ENCODE data around the gene CAPN11.

CAPN11 gene

DNA sequence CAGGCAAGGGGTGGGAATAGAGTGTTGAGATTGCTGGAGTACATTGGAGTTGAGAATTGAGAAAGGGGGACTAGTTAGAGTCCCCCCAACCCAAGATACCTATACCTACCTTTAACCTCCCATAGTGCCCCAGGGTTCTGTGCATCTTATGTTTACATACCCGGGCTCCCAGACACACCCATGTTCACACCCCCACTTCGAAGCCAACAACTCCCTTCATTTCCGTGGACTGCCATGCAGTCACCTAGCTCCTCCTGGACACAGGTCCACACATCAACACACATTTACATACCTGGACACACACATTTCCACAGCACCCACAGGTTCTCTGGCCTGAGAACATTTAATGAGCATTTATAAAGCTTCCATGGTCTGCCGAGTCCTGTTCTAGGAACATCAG lies 26.1 kb upstream of the CAPN11 start:
- TF ChIP-seq, protein P1, sequence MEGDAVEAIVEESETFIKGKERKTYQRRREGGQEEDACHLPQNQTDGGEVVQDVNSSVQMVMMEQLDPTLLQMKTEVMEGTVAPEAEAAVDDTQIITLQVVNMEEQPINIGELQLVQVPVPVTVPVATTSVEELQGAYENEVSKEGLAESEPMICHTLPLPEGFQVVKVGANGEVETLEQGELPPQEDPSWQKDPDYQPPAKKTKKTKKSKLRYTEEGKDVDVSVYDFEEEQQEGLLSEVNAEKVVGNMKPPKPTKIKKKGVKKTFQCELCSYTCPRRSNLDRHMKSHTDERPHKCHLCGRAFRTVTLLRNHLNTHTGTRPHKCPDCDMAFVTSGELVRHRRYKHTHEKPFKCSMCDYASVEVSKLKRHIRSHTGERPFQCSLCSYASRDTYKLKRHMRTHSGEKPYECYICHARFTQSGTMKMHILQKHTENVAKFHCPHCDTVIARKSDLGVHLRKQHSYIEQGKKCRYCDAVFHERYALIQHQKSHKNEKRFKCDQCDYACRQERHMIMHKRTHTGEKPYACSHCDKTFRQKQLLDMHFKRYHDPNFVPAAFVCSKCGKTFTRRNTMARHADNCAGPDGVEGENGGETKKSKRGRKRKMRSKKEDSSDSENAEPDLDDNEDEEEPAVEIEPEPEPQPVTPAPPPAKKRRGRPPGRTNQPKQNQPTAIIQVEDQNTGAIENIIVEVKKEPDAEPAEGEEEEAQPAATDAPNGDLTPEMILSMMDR (IDR thresholded peaks at IDR 0.05; ENCODE audit: insufficient read depth, low read depth, low read length, missing control alignments) = no peak
- H3K4me3 ChIP-seq (ENCODE audit: low read length) = no peak overlapping the region
- DNase-seq (ENCODE audit: low read depth) = no peak

DNA sequence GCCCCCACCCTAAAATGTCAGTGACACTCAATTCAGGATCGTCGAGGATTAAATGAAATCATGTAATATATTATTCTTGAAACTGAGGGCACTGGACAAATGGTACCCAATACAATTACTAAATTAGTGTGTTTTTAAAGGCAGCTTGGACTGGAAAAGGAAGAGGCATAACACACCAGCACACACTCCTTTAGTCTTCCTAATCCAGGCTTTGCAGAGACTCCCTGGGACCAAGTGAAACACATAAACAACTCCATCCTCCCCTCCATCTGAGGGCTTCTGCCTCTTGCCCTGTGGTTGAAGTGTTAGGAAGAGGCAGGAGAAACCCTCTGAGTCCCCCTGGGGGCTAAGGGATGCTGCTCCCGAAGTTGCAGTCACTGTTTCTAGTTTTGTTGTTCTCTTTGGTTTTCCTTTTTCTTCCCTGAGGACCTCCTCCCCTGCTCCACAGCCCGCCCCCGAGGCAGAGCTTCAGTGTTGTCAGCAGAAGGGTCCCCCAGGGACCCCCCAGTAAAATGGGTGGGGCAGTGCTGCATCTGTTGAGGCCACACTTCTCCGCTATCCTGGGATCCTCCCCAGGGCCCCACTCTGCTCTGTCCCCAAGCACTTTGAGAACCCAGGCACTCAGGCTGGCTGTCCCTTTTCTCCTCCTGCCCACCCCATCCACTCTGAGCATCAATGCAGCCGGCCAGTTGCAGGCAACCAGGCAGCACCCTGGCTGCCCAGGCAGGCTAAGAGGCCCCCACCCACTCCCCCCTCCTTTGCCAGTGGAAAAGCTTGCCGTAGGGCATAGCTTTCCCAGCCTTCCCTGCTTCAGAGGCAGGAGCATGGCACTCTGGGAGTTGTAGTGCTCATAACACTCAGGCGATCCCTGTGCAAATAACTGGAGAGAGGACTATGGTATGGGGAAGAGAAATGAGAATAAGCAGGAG lies 25.4 kb upstream of the CAPN11 start:
- TF ChIP-seq, protein P1 (IDR thresholded peaks at IDR 0.05; ENCODE audit: insufficient read depth, low read depth, low read length, missing control alignments) = no peak
- DNase-seq (ENCODE audit: low read depth) = peak; percentile 47
- no peak overlapping the region for H3K4me3 ChIP-seq (ENCODE audit: low read length)

DNA sequence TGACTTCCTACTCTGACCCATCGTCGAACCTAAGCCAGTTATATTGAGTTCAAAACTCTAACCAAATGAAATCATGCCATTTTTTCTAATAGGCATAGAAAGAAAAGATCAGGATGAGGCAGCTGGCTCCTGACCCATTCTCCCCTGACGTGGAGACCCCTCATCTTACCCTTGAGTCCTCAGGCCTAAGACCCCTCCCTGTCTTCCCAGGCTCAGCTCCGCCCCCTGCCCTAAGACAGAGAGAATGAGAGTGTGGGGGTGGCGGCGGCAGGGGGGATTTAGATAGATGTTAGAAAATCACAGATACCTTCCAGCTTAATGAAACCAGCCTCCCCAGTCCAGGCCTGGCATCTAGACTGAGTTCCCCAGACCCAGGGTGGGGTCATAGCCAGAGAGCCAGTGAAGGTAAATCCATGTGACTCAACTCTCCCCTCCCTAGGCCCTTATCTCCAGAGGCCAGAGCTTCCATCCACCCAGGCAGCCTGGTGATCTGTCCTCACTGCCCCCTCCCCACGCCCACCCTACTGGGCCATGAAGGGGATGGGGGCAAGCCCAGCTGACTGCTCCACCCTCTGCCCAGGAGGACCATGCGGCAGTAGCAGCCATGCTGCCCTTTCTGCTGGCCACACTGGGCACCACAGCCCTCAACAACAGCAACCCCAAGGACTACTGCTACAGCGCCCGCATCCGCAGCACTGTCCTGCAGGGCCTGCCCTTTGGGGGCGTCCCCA lies 24.5 kb upstream of the CAPN11 start:
- DNase-seq (ENCODE audit: low read depth) = no peak
- TF ChIP-seq, protein P1 (IDR thresholded peaks at IDR 0.05; ENCODE audit: insufficient read depth, low read depth, low read length, missing control alignments) = no peak
- no peak overlapping the region for H3K4me3 ChIP-seq (ENCODE audit: low read length)

DNA sequence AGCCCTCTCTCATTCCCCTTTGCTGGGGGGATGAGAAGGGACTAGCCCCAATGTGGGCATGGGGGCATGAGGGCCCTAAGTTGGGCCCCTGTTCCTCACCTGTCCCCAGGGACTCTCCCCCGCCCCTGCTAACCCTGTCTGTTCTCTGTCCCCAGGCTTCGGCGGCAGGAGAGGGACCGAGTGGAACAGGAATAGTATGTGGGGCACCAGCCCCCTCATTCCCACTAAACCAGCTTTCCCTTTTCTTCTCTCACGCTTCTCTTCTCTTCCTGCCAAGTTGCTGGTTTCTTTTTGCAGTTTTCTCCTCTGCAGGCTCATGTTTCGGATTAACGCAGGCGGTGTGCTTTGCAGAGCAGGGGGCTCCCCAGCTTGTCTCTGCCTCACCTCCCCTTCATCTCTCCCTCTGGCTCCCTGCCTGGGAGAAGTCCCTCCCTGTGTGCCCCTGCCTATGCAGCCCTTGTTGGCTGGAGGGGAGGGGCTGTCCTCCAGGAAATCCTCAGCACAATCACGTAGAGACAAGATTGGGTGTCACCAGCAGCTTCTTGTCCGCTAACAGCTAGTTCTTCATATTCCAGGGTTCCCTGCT lies 23.4 kb upstream of the CAPN11 start:
- H3K4me3 ChIP-seq (ENCODE audit: low read length) = no peak overlapping the region
- no peak for DNase-seq (ENCODE audit: low read depth)

DNA sequence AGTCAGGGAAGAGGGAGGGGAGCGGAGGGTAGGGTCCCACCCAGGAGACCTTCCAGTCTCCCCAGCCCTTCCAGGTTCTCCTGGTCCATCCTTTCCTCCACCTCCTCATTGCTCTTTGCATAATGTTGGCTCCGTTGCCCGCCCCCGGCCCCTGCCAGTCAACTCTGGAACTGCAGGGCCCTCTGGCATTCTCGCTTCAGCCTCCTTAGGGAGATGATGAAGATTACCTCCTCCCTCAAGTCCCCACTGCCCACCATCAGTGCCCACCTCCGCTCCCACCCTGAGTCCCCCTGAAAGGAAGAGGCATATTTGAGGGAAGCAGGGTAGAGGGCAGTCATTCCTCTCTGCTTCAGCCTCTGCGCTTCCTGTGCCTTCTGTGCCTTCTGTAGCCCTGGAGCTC lies 22.7 kb upstream of the CAPN11 start:
- TF ChIP-seq, protein P1 (IDR thresholded peaks at IDR 0.05; ENCODE audit: insufficient read depth, low read depth, low read length, missing control alignments) = no peak
- no peak overlapping the region for H3K4me3 ChIP-seq (ENCODE audit: low read length)
- no peak for DNase-seq (ENCODE audit: low read depth)

More for the DNA sequence above, 23.4 kb upstream of the CAPN11 start:
- TF ChIP-seq, protein P1 (IDR thresholded peaks at IDR 0.05; ENCODE audit: insufficient read depth, low read depth, low read length, missing control alignments) = no peak

DNA sequence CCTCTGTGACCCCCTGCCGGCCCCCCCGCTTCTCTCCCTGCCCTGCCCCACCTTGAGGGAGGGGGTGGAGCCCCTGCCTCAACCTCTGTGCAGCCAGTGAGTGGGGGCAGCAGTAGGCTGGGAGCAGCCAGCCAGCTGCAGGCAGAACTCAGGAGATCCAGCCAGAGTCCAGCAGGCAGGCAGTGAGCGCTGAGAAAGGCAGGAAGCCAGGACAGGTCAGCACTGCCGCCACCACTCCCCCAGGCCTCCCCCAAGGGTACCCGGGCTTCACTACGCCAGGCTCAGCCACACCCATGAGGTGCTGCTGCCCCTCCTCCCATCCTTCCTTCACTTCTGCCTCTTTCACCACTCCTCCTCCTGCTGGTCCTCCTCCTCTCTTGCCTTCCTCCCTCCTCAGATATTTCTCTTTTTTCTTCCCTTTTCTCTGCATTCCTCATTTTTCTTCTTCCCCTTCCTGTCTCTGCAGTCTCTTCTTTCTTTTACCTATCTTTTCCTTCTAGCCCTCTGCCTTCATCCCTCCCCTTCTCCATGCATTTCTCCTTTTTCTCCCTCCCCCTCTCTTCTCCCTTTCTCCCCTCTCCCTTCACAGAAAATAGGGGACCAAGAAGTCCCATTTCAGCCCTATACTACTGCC lies 19.8 kb upstream of the CAPN11 start:
- DNase-seq (ENCODE audit: low read depth) = no peak
- H3K4me3 ChIP-seq (ENCODE audit: low read length) = no peak overlapping the region
- TF ChIP-seq, protein P1 (IDR thresholded peaks at IDR 0.05; ENCODE audit: insufficient read depth, low read depth, low read length, missing control alignments) = no peak
